GM19351 (cell line): Measurements from ENCODE around the gene CCDC40.

Experiments used
- ATAC-seq: cut with Tn5 transposase; IDR thresholded peaks from one replicate; pipeline ENCODE4 v1.9.1; 2021; ENCODE audit warnings: mild to moderate bottlenecking, moderate library complexity; ENCODE audit not compliant: unreplicated experiment

CCDC40 gene

GRCh38 chr17:79997011-79997660 is 39.3 kb upstream of the CCDC40 start:
- ATAC-seq: no peak

GRCh38 chr17:80000136-80000535 is 36.3 kb upstream of the CCDC40 start:
- no peak for ATAC-seq

DNA sequence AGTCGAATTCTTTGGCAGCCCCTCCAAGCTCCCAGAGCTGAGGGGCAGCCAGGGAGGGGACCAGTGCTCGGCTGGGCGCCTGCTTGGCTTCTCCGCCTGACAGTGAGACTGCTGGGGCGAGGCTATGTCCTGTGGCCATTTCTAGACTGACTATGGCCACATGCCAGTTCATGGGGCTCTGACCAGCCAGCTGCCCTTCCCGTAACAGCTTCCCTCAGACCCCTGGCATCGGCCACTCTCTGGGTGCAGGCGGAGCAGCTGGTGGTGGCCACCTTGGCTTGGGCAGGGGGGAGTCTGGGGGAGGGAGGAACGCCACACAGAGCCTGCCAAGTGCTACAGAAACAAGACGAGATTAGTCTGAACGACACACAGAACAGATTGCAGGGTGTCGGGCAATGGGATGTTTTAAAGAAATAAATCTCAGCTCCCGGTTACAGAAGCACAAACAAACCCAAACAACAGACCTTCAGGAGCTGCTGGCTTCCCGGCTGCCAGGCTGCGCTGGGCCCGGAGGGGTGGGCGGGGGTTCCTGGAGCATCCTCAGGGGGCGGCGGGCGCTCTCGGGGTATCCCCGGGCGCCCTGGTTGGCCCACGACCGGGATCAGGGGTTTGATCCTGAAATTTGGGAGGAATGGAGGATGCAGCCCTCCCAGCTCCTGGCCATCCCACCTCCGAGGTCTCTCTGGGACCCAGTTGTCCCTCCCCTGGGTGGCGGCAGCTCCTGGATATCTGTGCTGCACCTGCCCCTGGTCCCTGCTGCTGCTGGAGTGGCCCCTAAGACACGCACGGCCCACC is 35.3 kb upstream of the CCDC40 start:
- no peak for ATAC-seq

- no peak for ATAC-seq
These were observed 34.3 kb upstream of the CCDC40 start for GRCh38 chr17:80002070-80002641.

DNA sequence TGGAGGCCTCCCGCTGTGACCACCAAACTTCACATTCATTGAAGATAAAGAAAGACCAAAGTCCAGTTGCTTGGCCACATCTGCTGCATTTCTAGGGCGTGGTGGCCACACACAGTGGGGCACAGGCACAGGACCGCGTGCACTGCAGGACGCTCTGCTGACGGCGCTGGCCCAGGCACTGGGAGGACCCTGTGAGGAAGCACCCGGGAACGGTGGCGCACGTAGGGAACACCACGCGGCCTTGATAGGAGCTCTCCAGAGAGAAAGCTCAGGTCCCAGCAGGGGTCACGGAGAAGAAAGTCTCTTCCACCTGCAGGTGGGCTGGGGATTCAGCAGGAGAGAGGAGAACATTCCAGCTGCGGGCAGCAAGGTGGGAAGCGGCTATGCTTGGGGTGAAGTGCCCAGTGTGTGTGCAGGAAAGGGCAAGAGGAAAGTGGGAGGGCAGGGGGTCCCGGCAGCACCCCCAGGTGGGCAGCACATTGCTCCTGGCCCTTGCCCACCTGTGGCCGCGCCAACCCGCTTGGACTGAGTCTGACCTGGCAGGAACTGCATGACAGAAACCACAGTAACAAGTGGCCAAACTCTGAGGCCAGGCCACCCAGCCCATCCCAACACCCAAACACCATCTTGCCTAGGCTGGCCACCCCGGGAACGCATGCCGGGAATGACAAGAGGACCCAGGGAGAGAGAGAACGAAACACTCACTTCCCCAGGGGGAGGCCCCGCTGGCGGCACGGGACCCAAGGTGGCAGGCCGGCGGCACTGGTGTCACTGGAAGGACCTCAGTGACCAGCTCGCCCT is 33.6 kb upstream of the CCDC40 start:
- ATAC-seq: no peak

- no peak for ATAC-seq
These were observed 32.5 kb upstream of the CCDC40 start for GRCh38 chr17:80003969-80004368.

- ATAC-seq: no peak
These were observed 30.8 kb upstream of the CCDC40 start for GRCh38 chr17:80005360-80006338.

GRCh38 chr17:80006339-80006720 is 30.1 kb upstream of the CCDC40 start:
- ATAC-seq: no peak

DNA sequence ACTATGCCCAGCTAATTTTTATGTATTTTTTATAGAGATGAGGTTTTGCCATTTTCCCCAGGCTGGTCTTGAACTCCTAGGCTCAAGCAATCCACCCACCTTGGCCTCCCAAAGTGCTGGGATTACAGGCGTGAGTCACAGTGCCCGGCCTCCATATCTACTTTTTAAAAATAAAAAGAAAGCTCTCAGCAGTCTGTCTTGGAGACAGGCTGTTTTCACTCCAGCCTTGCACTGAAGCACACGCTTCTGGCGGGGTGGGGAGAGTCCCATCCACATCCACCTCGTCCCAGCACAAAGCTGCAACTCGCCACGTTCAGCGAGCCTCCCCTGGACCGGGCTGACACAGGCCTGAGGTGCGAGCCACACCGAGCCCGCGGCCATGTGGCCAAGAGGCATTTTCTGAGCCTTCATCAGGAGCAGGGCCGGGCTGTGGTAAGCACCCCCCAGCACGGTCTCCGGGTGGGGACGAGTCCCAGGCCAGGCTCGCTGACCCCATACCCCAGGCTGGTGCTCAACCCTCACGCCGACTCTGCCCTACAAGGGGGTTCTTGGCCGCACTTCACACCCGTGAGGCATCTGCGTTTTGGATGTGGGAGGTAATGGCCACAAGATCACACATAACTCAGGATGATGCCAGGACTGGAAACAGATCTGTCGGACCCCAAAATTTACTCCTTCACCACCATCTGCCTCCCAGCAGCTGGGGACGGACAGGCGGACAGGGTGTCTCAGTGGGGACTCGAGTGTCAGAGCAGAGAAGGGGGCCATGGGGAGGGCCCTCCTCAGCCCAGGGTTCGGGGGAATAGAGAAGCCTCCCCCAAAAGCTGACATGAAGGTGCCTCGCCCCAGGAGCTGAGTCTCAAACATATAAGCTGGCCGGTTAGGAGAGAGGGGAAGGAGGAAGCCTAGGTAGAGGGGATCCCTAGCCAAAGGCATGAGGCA is 29.4 kb upstream of the CCDC40 start:
- ATAC-seq: no peak

DNA sequence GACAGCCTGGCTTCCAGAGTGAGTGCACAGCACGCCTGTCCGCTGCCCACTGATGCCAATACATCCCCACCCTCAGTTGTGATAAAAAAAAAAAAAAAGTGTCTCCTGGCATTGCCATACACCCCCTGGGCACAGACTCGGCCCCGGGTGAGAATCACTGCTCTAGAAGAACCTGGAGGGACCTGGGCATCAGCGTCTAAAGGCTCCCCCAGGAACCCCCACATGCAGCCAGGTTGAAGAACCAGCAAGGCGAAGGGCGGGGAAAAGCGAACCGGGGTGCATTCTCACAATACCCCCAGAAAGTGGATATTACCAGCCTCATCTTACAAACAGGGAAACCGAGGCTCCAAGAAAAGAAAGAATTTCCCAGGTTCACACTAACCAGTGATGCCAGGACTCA is 28.5 kb upstream of the CCDC40 start:
- no peak for ATAC-seq

GRCh38 chr17:80008383-80008840 is 28.0 kb upstream of the CCDC40 start:
- peak; percentile 47 for ATAC-seq

GRCh38 chr17:80008848-80009247 is 27.6 kb upstream of the CCDC40 start:
- ATAC-seq: no peak

DNA sequence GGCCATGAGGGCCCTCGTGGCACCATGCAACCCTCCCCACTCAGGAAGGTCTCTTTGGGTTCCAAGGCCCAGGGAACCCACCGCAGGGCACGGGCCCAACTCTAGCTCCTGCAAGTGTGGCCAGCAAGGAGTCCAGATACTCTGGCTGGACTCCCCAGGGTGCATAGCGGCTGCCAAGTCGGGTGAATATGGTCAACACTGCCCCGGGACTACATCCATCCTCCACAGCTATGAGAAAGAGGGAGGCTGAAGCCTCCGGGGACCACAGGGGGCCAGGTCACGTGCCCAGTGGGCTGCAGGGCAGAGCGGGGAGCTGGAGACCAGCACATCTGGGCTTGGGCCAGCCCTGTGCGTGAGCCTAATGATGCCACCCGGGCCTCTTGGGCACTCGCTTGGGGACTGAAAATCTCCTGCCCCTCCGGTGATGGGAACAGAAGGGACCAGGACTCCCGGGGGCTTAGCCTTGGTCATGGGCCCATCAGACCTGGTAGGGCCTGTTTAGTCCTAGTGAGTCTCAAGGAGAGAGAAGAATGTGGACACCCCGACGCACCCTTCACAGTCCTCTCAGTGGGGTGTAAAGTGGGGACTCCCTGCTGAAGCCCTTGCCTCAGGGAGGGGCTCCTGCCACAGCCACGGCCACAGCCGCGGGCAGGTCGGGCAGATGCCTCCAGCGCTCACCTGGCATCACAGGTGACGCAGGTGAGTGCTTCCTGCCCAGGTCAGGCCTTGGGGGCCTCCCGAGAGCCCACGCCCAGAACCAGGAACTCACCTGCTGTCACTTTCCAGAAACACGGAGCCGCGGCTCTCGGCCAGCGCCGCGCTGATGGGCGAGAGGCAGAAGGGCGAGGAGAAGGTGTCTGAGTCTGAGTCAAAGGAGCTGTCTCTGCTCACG is 26.8 kb upstream of the CCDC40 start:
- no peak for ATAC-seq

DNA sequence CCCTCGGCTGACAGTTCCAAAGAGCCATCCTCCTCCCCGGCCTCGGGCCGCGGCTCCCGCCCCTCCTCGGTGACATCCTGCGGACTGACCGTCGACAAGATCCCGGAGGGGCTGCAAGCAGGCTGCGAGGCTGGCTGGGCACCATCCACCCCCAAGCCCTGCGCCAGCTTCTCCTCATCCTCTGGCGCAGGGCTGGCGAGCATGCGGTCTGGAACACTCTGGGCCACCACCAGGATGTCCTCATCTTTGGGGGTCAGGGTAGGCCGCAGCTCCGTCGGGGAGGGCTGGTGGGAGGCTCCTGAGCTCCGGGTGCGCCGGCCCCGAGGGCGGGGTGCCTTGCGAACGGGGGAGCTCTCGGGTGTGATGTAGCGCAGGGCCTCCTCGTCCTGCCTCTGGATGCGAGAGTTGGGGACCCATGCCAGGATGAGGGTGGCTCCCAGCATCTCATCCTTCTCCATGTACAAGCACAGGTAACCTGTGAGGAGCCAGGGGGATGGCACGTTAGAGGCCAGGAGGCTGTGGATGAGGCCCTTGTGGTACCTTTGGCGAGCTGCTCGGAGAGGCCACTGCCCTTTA is 26.1 kb upstream of the CCDC40 start:
- no peak for ATAC-seq

- ATAC-seq: no peak
These were observed 24.4 kb upstream of the CCDC40 start for GRCh38 chr17:80011989-80012555.

DNA sequence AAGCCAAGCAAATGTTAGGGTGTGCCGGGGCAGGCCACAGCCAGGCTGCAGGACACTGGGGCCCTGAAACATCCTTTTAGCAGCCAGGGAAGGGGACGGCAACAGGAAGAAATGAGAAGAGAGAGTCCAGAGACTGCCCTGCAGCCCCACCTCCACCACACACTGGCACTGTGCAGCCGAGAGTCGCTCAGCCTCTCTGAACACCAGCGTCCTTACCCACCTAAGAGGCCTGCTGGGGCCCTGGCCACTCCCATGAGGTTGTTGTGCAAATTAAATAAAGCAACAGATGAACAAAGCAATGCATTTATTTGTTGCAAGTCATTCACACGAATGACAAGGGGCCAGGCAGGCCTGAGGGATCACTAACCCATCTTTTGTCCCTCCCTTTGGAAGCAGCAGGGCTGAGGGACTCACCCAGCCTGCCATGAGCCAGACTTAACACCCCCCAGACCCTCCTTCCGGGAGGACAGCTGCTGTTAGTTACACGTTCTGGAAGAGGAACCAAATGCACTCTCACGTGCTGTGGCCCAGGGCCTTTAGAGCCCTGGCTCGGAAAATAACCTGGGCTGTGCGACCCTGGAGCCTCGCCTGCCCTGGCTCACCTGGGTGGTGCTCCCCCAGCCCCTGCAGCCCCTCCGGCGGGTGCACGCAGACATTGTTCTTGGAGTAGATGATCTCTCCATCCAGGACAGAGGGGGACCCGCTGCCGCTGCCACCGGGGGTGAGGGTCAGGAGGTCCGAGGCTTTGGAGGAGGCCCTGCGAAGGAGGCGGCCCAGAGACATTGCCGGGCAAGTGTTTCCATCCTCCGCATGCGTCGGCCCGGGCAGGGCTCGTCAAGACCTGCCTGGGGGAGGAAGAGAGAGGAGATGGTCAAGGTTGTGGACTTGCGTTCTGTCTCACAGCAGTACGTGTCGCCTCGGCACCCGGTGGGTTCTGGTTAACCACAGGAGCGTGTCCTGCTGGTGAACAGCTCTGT is 23.4 kb upstream of the CCDC40 start:
- no peak for ATAC-seq
